Mesenchymal stem cell (in vitro differentiated cells and primary cell): Measurements from ENCODE around the gene HOXB6.

Experiments
- DNase-seq: peaks from one replicate; pipeline ENCODE4 v3.0.0-alpha.2; 2013
- H2AFZ ChIP-seq: one replicate; pipeline ENCODE4 v1.6.1; 2013; ENCODE audit warnings: low read depth, mild to moderate bottlenecking, control low read depth, inconsistent platforms, low read length, moderate library complexity
- H2AK5ac ChIP-seq: 2 replicates; pipeline ENCODE4 v1.6.1; 2013; ENCODE audit warnings: low read length, moderate library complexity, mild to moderate bottlenecking, inconsistent platforms; ENCODE audit not compliant: severe bottlenecking
- H2BK120ac ChIP-seq: one replicate; pipeline ENCODE4 v1.6.1; 2013; ENCODE audit warnings: low read depth, mild to moderate bottlenecking, inconsistent platforms, low read length, moderate library complexity
- H2BK12ac ChIP-seq, 2 experiments: one replicate each; pipeline ENCODE4 v1.6.1; 2013; ENCODE audit warnings: inconsistent platforms in 2 of 2, low read length in 2 of 2, mild to moderate bottlenecking in 2 of 2, moderate library complexity in 2 of 2, control low read depth in 1 of 2
- H2BK15ac ChIP-seq: one replicate; pipeline ENCODE4 v1.6.1; 2013; ENCODE audit warnings: mild to moderate bottlenecking, low read depth, inconsistent platforms; ENCODE audit not compliant: poor library complexity, severe bottlenecking
- H2BK5ac ChIP-seq: 2 replicates; pipeline ENCODE4 v1.6.1; 2013; ENCODE audit warnings: low read depth, mild to moderate bottlenecking, low read length, control low read depth, inconsistent platforms; ENCODE audit not compliant: poor library complexity, severe bottlenecking
- H3K14ac ChIP-seq, 2 experiments: one replicate each; pipeline ENCODE4 v1.6.1; 2013; ENCODE audit warnings: inconsistent platforms in 2 of 2, low read length in 2 of 2, control low read depth in 1 of 2, mild to moderate bottlenecking in 1 of 2, moderate library complexity in 1 of 2
- H3K18ac ChIP-seq, 2 experiments: one replicate each; pipeline ENCODE4 v1.6.1; 2013; ENCODE audit warnings: inconsistent platforms in 2 of 2, low read length in 2 of 2, control low read depth in 1 of 2, low read depth in 1 of 2, mild to moderate bottlenecking in 1 of 2
- H3K23ac ChIP-seq, 2 experiments: one replicate each; pipeline ENCODE4 v1.6.1; 2013; ENCODE audit warnings: inconsistent platforms in 2 of 2, low read length in 2 of 2, mild to moderate bottlenecking in 2 of 2, moderate library complexity in 2 of 2, control low read depth in 1 of 2
- H3K27ac ChIP-seq: 2 replicates; pipeline ENCODE4 v1.5.1; 2013; ENCODE audit warnings: mild to moderate bottlenecking, moderate library complexity, low read length, control low read depth, inconsistent platforms; ENCODE audit not compliant: poor library complexity, severe bottlenecking
- H3K27me3 ChIP-seq, 2 experiments: 2 replicates each; pipeline versions ENCODE4 v1.6.1 to v1.7.0; 2013; ENCODE audit warnings: low read length in 2 of 2, mild to moderate bottlenecking in 2 of 2, moderate library complexity in 2 of 2, control low read depth in 1 of 2, inconsistent platforms in 1 of 2; ENCODE audit not compliant: control insufficient read depth in 1 of 2, insufficient read depth in 1 of 2
- H3K36me3 ChIP-seq, 2 experiments: 2 replicates each; pipeline versions ENCODE4 v1.6.1 to v1.7.0; 2013; ENCODE audit warnings: low read length in 2 of 2, control low read depth in 1 of 2, inconsistent platforms in 1 of 2, low read depth in 1 of 2, mild to moderate bottlenecking in 1 of 2; ENCODE audit not compliant: insufficient read depth in 2 of 2, control insufficient read depth in 1 of 2
- H3K4ac ChIP-seq, 2 experiments: one replicate each; pipeline ENCODE4 v1.6.1; 2013; ENCODE audit warnings: inconsistent platforms in 2 of 2, low read length in 2 of 2, mild to moderate bottlenecking in 2 of 2, moderate library complexity in 2 of 2, control low read depth in 1 of 2, low read depth in 1 of 2
- H3K4me1 ChIP-seq: 2 replicates; pipeline ENCODE4 v1.6.1; 2013; ENCODE audit warnings: low read depth, low read length, control low read depth; ENCODE audit not compliant: control insufficient read depth, insufficient read depth
- H3K4me2 ChIP-seq: 2 replicates; pipeline ENCODE4 v1.6.1; 2013; ENCODE audit warnings: low read length, mild to moderate bottlenecking, inconsistent platforms; ENCODE audit not compliant: poor library complexity, severe bottlenecking
- H3K4me3 ChIP-seq, 2 experiments: 2 replicates each; pipeline versions ENCODE4 v1.5.1 to v1.7.0; 2013; ENCODE audit warnings: low read length in 2 of 2, mild to moderate bottlenecking in 2 of 2, control low read depth in 1 of 2, low read depth in 1 of 2; ENCODE audit not compliant: insufficient read depth in 1 of 2
- H3K79me1 ChIP-seq: replicated peaks from 2 replicates; pipeline ENCODE4 v1.6.1; 2013; ENCODE audit warnings: mild to moderate bottlenecking, control low read depth, low read length, inconsistent platforms; ENCODE audit not compliant: poor library complexity, severe bottlenecking
- H3K9ac ChIP-seq: 2 replicates; pipeline ENCODE4 v1.7.0; 2013; ENCODE audit warnings: mild to moderate bottlenecking, low read length, moderate library complexity
- H3K9me3 ChIP-seq: 2 replicates; pipeline ENCODE4 v1.7.0; 2013; ENCODE audit warnings: mild to moderate bottlenecking, low read length; ENCODE audit not compliant: control insufficient read depth
- H4K8ac ChIP-seq: one replicate; pipeline ENCODE4 v1.6.1; 2013; ENCODE audit warnings: inconsistent platforms, mild to moderate bottlenecking, low read length, moderate library complexity
- H4K91ac ChIP-seq: one replicate; pipeline ENCODE4 v1.6.1; 2013; ENCODE audit warnings: mild to moderate bottlenecking, low read length, inconsistent platforms
- WGBS: methylation state at CpG from one replicate; pipeline ENCODE4 v1.1.7; 2013; ENCODE audit warnings: mixed read lengths; 5-methylcytosine and 5-hydroxymethylcytosine counted together

HOXB6 gene

GRCh38 chr17:48547808-48548522 is 56.8 kb downstream of the HOXB6 start:
- peak overlapping the region; percentile 93 for H3K27ac ChIP-seq
- H3K4ac ChIP-seq = peak overlapping the region; percentile 52 to 88
- H2BK12ac ChIP-seq = no peak overlapping the region
- peak overlapping the region; percentile 46 for H3K4me2 ChIP-seq
- WGBS = 9% methylated on average over 17 of the region's 24 CpGs
- H3K36me3 ChIP-seq = peaks cover 32 to 35% of the 10 kb centered on the region in 2 experiments
- peak overlapping the region; percentile 27 for H4K8ac ChIP-seq
- H3K4me3 ChIP-seq = peak overlapping the region in 1 of 2 experiments; percentile 97
- H2BK15ac ChIP-seq = no peak overlapping the region
- peak overlapping the region; percentile 76 for H2BK5ac ChIP-seq
- no peak overlapping the region for H4K91ac ChIP-seq
- peaks cover 31% of the 10 kb centered on the region for H3K4me1 ChIP-seq
- no peaks in the 10 kb centered on the region for H3K27me3 ChIP-seq
- H3K9ac ChIP-seq = peak overlapping the region; percentile 100
- H2AK5ac ChIP-seq = no peak overlapping the region
- H3K9me3 ChIP-seq = no peaks in the 10 kb centered on the region
- DNase-seq = peak; percentile 86
- peak overlapping the region; percentile 59 to 78 for H3K18ac ChIP-seq
- no peak overlapping the region for H3K14ac ChIP-seq
- no peak overlapping the region for H3K23ac ChIP-seq
- H2BK120ac ChIP-seq = no peak overlapping the region
- no peak overlapping the region for H2AFZ ChIP-seq
- peaks cover 2% of the 10 kb centered on the region for H3K79me1 ChIP-seq

- no peak overlapping the region for H3K23ac ChIP-seq
- H2BK12ac ChIP-seq = peak overlapping the region; percentile 60 to 62
- DNase-seq = peak; percentile 80
- H3K4ac ChIP-seq = peak overlapping the region; percentile 85 to 88
- no peak overlapping the region for H2BK5ac ChIP-seq
- peaks cover 34 to 42% of the 10 kb centered on the region in 2 experiments for H3K36me3 ChIP-seq
- peak overlapping the region; percentile 83 to 94 for H3K18ac ChIP-seq
- H3K9ac ChIP-seq = peak overlapping the region; percentile 100
- H2AK5ac ChIP-seq = peak overlapping the region; percentile 64
- peak overlapping the region; percentile 87 for H2BK120ac ChIP-seq
- H4K8ac ChIP-seq = peak overlapping the region; percentile 88
- no peak overlapping the region for H2AFZ ChIP-seq
- H3K14ac ChIP-seq = peak overlapping the region in 1 of 2 experiments; percentile 6
- H3K4me2 ChIP-seq = peak overlapping the region; percentile 78
- WGBS = 3% methylated on average over 7 of the region's 10 CpGs
- peak overlapping the region; percentile 93 for H3K27ac ChIP-seq
- H3K4me3 ChIP-seq = peak overlapping the region in 1 of 2 experiments; percentile 97
- peak overlapping the region; percentile 91 for H4K91ac ChIP-seq
- peaks cover 28% of the 10 kb centered on the region for H3K4me1 ChIP-seq
- no peaks in the 10 kb centered on the region for H3K79me1 ChIP-seq
- H2BK15ac ChIP-seq = no peak overlapping the region
- no peaks in the 10 kb centered on the region for H3K9me3 ChIP-seq
- no peaks in the 10 kb centered on the region for H3K27me3 ChIP-seq
Observed at GRCh38 chr17:48546924-48547807, 57.6 kb downstream of the HOXB6 start.

- Histone ChIP-seq H3K79me1 (no peaks in the 10 kb centered on the region), H3K36me3 (peaks cover 31 to 35% of the 10 kb centered on the region in 2 experiments), H2BK15ac (peak overlapping the region; percentile 54)
Observed at GRCh38 chr17:48546137-48546923, 58.5 kb downstream of the HOXB6 start.

More at GRCh38 chr17:48546137-48546923, 58.5 kb downstream of the HOXB6 start:
- peak; percentile 76 for DNase-seq
- Histone ChIP-seq H3K9me3 (no peaks in the 10 kb centered on the region), H3K4me2 (peak overlapping the region; percentile 78), H3K4me3 (peak overlapping the region in 1 of 2 experiments; percentile 97), H3K4me1 (peaks cover 25% of the 10 kb centered on the region), H3K23ac (no peak overlapping the region), H2AFZ (no peak overlapping the region), H4K8ac (peak overlapping the region; percentile 88), H4K91ac (peak overlapping the region; percentile 91), H2BK120ac (peak overlapping the region; percentile 87), H3K9ac (peak overlapping the region; percentile 100), H3K18ac (peak overlapping the region; percentile 83 to 94), H3K27ac (peak overlapping the region; percentile 93), H2AK5ac (peak overlapping the region; percentile 64), H3K14ac (peak overlapping the region in 1 of 2 experiments; percentile 6), H2BK12ac (peak overlapping the region; percentile 60 to 62), H3K4ac (peak overlapping the region; percentile 22 to 85), H2BK5ac (peak overlapping the region; percentile 53), H3K27me3 (no peaks in the 10 kb centered on the region)
- 4% methylated on average over 7 of the region's 10 CpGs for WGBS
